Panc1 (cell line): ENCODE results near the gene RBP5. TPM values are rescaled to one million over a fixed set of nuclear protein-coding genes. Genes with fewer than 3 reads are reported as not detected.

ENCODE experiments used
- ATAC-seq: fragments of 200-7000 bp; cut with Tn5 transposase; 2 replicates; pipeline ENCODE4 v1.9.1; 2020; ENCODE audit warnings: mild to moderate bottlenecking, moderate library complexity
- BruUV-seq: library from RNA; stranded (reverse); fragments of 400-500 nt; replicated peaks from 2 replicates; lab custom pipeline; 2021; lab: Mats Ljungman, UMichigan
- CTCF ChIA-PET: fragments of 300-600 bp; sonication (Branson Sonifier 250); formaldehyde crosslinking; loops from one replicate; lab custom pipeline; 2022; ENCODE audit warnings: antibody characterized with exemption; lab: Charles Lee
- POLR2A ChIA-PET: fragments of 300-600 bp; sonication (Branson Sonifier 250); formaldehyde crosslinking; loops from one replicate; lab custom pipeline; 2022; ENCODE audit warnings: antibody characterized with exemption; lab: Charles Lee
- DNase-seq: peaks from one replicate; pipeline ENCODE4 v3.0.0-alpha.2; 2010; ENCODE audit warnings: low read depth, low spot score
- H3K27ac ChIP-seq: 2 replicates; pipeline ENCODE4 v1.5.1; 2011; ENCODE audit warnings: mild to moderate bottlenecking, low read length, inconsistent platforms
- H3K27me3 ChIP-seq: fragments of 200-500 bp; sonication (Bioruptor generic); 2 replicates; pipeline ENCODE4 v1.6.0; 2014; ENCODE audit warnings: low read length, inconsistent platforms; ENCODE audit not compliant: control insufficient read depth, insufficient read depth
- H3K36me3 ChIP-seq: fragments of 200-500 bp; sonication (Bioruptor generic); 2 replicates; pipeline ENCODE4 v1.5.1; 2014; ENCODE audit warnings: inconsistent platforms, mild to moderate bottlenecking, low read length, moderate library complexity; ENCODE audit not compliant: control insufficient read depth, insufficient read depth
- H3K4me1 ChIP-seq: 2 replicates; pipeline ENCODE4 v1.5.1; 2011; ENCODE audit warnings: inconsistent platforms, mild to moderate bottlenecking, low read length, moderate library complexity; ENCODE audit not compliant: control insufficient read depth, insufficient read depth
- H3K4me3 ChIP-seq, 2 experiments: 2 replicates each; pipeline ENCODE4 v1.5.1; 2011 to 2012; ENCODE audit warnings: low read depth in 2 of 2, low read length in 2 of 2, mild to moderate bottlenecking in 2 of 2, inconsistent platforms in 1 of 2, moderate library complexity in 1 of 2
- H3K9me3 ChIP-seq: fragments of 200-500 bp; sonication (Bioruptor generic); 2 replicates; pipeline ENCODE4 v1.5.1; 2014; ENCODE audit warnings: low read depth, mild to moderate bottlenecking, inconsistent platforms, low read length, moderate library complexity; ENCODE audit not compliant: control insufficient read depth, insufficient read depth
- CTCF ChIP-seq: fragments of 450-650 bp; IDR thresholded peaks from 2 replicates; pipeline ENCODE4 v1.5.1; 2017; ENCODE audit warnings: mild to moderate bottlenecking
- POLR2AphosphoS5 ChIP-seq: IDR thresholded peaks from 2 replicates; pipeline ENCODE4 v1.6.1; 2012; ENCODE audit warnings: mild to moderate bottlenecking, low read depth, low read length, moderate library complexity
- REST ChIP-seq, 2 experiments: IDR thresholded peaks; 2 replicates each; pipeline ENCODE4 v1.6.1; 2011 to 2012; ENCODE audit warnings: low read depth in 2 of 2, control low read depth in 1 of 2, low read length in 1 of 2, mild to moderate bottlenecking in 1 of 2, moderate library complexity in 1 of 2; ENCODE audit not compliant: insufficient read depth in 1 of 2
- SIN3A ChIP-seq: IDR thresholded peaks from 2 replicates; pipeline ENCODE4 v1.6.1; 2012; ENCODE audit warnings: low read depth, mild to moderate bottlenecking, low read length, moderate library complexity, borderline replicate concordance; ENCODE audit not compliant: insufficient read depth
- TCF7L2 ChIP-seq: IDR thresholded peaks from 2 replicates; pipeline ENCODE4 v1.6.1; 2011; ENCODE audit warnings: mild to moderate bottlenecking, low read depth, low read length, inconsistent platforms
- in situ Hi-C: cut with HindIII; loops from 2 replicates; pipeline ENCODE4 v1.10.0; 2016; ENCODE audit warnings: low sequenced_read_pairs, low pct_unique_long_range_greater_than_20kb
- intact Hi-C: fragments of 100-400 bp; cut with micrococcal nuclease; formaldehyde crosslinking; loops from one replicate; pipeline ENCODE4 v1.10.0; 2022; ENCODE audit not compliant: unreplicated experiment
- total RNA-seq: library from RNA; stranded (reverse); gene quantifications from one replicate; pipeline ENCODE4 v1.2.1, GENCODE V29; 2021; ENCODE audit not compliant: unreplicated experiment

Gene RBP5
- total RNA-seq, 1 experiment from 2014 or later, result not detected

GRCh38 chr12:7125632-7126227, 3.0 kb downstream of the RBP5 start:
- no peak for DNase-seq
- no TSS peak for BruUV-seq
- ChIA-PET CTCF (no interaction called here), POLR2A (no interaction called here)
- no peak for TF ChIP-seq CTCF
- no peak for TF ChIP-seq SIN3A
- TF ChIP-seq TCF7L2, result no peak
- no peak for TF ChIP-seq POLR2AphosphoS5
- TF ChIP-seq REST (IDR thresholded peaks at IDR 0.05; ENCODE audit: insufficient read depth in 1 of 2, low read depth in 2 of 2, low read length in 1 of 2), result no peak
- Histone ChIP-seq H3K27ac (no peak overlapping the region), H3K4me3 (no peak overlapping the region), H3K4me1 (no peaks in the 10 kb centered on the region), H3K36me3 (no peaks in the 10 kb centered on the region), H3K27me3 (no peaks in the 10 kb centered on the region), H3K9me3 (no peaks in the 10 kb centered on the region)
- in situ Hi-C loops (no loop called here), intact Hi-C loops (no loop called here)
- no peak for ATAC-seq

DNA sequence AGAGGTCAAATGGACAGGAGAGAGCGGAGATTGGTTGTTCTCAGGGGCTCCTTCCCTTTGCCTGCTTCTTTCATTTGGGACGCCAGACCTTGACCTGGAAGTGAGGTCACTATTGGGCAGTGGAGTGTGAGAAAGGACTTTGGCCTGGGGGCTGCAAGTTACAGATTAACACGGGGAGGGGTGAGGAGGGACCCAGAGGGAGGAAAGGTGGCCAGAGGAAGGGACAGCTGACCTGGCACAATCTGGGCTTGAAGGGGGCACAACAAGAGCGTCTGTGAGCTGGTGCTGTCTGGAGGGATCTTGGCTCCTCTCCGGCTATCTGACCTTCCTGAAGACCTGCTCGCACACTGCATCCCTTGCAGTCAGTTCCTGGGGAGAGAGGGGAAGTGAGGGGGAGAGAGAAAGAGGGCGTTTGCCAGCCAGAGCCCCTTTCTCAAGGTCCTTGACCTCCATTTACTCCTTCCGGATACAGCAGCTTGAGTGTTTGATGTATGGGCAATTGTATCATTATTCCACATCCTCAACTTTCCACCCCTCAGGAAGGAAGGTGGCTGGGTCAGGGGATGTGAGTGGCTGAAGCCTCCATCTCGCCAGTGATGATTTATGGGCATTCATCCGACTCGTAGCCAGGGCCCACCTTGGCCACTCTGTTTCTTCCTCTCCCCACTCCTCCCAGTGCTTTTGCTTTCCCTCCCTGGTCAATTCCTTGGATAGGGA, 4.7 kb downstream of the RBP5 start:
- in situ Hi-C loops (no loop called here), intact Hi-C loops (no loop called here)
- H3K27me3 ChIP-seq, result no peaks in the 10 kb centered on the region
- POLR2A ChIA-PET, result interaction anchor here (0.6 kb wide), 1 partner anchor 29 kb away, joined by 3 read pairs; no protein-coding TSS in a partner anchor
- H3K36me3 ChIP-seq, result no peaks in the 10 kb centered on the region
- no peak overlapping the region for H3K4me3 ChIP-seq
- ATAC-seq (no peak), DNase-seq (no peak)
- H3K9me3 ChIP-seq, result no peaks in the 10 kb centered on the region
- no peaks in the 10 kb centered on the region for H3K4me1 ChIP-seq
- no peak overlapping the region for H3K27ac ChIP-seq
- no TSS peak for BruUV-seq
- CTCF ChIA-PET, result no interaction called here
- TF ChIP-seq SIN3A (no peak), TCF7L2 (no peak), CTCF (no peak), REST (IDR thresholded peaks at IDR 0.05; ENCODE audit: insufficient read depth in 1 of 2, low read depth in 2 of 2, low read length in 1 of 2) (no peak), POLR2AphosphoS5 (no peak)
